ENCODE measurements around the gene FLT3.

DNA sequence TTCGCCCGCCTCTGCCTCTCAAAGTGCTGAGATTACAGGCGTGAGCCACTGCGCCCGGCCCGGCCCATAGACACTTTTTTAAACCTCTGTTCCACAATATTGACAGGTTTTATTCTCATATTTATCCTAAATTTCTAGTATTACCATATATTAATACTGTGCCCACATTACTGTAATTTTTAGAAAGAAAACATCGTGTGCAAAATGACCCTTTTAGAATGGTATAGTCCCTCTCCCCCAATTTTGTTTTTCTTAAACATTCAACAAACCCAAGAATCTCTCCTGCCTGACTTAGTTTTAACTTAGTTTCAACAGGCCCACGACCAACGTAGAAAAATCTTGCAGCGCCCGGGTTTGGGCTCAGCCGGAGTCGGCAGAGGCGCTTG lies 140.4 kb downstream of the FLT3 start:
- TF ChIP-seq, protein P1, sequence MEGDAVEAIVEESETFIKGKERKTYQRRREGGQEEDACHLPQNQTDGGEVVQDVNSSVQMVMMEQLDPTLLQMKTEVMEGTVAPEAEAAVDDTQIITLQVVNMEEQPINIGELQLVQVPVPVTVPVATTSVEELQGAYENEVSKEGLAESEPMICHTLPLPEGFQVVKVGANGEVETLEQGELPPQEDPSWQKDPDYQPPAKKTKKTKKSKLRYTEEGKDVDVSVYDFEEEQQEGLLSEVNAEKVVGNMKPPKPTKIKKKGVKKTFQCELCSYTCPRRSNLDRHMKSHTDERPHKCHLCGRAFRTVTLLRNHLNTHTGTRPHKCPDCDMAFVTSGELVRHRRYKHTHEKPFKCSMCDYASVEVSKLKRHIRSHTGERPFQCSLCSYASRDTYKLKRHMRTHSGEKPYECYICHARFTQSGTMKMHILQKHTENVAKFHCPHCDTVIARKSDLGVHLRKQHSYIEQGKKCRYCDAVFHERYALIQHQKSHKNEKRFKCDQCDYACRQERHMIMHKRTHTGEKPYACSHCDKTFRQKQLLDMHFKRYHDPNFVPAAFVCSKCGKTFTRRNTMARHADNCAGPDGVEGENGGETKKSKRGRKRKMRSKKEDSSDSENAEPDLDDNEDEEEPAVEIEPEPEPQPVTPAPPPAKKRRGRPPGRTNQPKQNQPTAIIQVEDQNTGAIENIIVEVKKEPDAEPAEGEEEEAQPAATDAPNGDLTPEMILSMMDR (conservative IDR thresholded peaks at IDR 0.05): no peak
- TF ChIP-seq ZFX (IDR thresholded peaks at IDR 0.05): no peak

All from C4-2B (cell line).